GM21619 (cell line): Measurements from ENCODE around the gene PDS5B.
"Not testable (repeated sequence)": the region's sequence is repeated elsewhere in the genome, so short reads cannot be mapped to it uniquely, and the experiment has no call there.

Source experiments
- ATAC-seq: cut with Tn5 transposase; IDR thresholded peaks from one replicate; pipeline ENCODE4 v1.9.1; 2021; ENCODE audit not compliant: unreplicated experiment

The PDS5B gene, protein sequence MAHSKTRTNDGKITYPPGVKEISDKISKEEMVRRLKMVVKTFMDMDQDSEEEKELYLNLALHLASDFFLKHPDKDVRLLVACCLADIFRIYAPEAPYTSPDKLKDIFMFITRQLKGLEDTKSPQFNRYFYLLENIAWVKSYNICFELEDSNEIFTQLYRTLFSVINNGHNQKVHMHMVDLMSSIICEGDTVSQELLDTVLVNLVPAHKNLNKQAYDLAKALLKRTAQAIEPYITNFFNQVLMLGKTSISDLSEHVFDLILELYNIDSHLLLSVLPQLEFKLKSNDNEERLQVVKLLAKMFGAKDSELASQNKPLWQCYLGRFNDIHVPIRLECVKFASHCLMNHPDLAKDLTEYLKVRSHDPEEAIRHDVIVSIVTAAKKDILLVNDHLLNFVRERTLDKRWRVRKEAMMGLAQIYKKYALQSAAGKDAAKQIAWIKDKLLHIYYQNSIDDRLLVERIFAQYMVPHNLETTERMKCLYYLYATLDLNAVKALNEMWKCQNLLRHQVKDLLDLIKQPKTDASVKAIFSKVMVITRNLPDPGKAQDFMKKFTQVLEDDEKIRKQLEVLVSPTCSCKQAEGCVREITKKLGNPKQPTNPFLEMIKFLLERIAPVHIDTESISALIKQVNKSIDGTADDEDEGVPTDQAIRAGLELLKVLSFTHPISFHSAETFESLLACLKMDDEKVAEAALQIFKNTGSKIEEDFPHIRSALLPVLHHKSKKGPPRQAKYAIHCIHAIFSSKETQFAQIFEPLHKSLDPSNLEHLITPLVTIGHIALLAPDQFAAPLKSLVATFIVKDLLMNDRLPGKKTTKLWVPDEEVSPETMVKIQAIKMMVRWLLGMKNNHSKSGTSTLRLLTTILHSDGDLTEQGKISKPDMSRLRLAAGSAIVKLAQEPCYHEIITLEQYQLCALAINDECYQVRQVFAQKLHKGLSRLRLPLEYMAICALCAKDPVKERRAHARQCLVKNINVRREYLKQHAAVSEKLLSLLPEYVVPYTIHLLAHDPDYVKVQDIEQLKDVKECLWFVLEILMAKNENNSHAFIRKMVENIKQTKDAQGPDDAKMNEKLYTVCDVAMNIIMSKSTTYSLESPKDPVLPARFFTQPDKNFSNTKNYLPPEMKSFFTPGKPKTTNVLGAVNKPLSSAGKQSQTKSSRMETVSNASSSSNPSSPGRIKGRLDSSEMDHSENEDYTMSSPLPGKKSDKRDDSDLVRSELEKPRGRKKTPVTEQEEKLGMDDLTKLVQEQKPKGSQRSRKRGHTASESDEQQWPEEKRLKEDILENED (N-terminal part only)

DNA sequence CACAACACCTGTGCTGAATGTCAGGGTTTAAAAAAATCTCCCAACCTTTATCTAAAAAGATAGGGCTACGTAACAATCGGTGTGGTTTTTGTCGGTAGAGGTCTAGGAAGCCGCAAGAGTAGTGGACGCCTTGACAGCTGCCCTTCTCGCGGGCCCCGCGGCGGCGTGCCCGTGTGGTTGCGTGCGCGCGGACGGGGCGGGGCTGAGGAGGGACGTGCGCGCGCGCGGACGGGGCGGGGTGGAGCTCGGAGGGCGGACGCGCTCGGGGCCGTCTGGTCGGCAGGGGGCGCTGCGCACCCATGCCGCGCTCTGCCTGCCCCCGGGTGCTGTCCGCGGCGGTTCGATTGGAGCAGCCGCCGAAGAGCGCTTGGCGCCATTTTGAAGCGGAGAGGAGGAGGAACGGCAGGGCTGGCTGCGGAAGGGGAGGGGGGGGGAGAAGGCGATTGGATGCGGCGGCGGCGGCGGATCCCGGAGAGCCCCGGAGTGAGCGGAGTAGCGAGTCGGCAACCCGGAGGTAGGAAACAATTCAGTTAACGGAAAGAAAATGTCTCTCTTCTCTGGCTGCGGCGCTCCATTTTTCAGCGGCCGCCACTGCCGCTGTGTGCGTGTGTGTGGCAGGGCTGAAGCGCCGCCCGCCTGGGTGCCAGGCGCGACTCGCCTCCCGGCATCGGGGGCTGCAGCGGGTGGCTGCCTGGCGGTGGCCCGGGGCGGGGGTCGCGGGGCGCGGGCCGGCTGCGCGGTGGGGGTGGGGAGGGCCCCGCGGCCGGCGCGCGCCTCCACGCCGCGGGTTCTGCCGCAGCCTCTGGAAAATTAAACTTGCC, at the start of gene PDS5B:
Gene PDS5B, plus strand, starts transcription at position 373 of the 821 bp plus-strand sequence. CDS start 62,321 bp downstream, outside the sequence.
- ATAC-seq: peak; percentile 75

DNA sequence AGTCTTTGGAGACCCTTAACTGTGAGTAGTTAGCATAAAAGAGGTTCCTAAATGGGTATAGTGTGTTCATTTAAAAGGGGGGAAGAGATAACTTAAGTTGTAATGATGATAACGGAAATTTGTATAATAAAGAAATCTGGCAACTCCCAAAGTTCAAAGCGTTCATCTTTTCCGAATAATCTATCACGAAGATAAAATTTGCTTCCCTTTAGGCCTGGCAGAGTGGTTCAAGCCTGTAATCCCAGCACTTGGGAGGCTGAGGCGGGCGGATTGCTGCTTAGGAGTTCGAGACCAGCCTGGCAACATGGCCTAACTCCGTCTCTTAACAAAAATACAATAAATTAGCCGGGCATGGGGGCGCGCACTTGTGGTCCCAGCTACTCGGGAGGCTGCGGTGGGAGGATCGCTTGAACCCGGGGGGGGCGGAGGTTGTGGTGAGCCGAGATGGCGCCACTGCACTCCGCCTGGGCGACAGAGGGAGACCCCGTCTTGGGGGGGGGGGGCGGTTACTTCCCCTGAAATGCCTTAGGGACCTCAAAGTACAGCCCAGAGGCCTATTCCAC, 48.6 kb upstream of the PDS5B start:
- ATAC-seq: no peak

DNA sequence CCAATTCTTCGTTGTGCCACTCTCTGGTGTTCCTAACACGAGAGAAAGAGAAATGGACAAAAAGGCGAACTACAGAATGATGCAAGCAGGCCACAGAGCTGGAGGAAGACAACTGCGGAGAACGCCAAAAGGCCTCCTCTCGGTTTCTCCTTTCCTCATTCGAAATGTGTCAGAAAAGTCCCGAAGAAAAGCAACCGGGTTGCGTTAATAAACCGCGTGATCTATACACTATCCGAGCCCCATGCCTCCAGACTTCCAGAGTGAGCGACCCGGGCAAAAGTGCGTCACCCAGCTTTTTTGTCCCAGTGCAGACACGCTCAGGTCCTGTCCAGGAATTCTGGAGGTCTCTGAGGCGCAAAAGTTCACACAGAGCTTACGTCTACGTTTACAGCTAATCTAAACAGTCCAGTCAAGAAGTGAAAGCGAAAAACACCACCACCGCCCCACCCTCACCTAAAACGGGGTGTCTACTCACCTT, 48.1 kb upstream of the PDS5B start:
- peak; percentile 68 for ATAC-seq

DNA sequence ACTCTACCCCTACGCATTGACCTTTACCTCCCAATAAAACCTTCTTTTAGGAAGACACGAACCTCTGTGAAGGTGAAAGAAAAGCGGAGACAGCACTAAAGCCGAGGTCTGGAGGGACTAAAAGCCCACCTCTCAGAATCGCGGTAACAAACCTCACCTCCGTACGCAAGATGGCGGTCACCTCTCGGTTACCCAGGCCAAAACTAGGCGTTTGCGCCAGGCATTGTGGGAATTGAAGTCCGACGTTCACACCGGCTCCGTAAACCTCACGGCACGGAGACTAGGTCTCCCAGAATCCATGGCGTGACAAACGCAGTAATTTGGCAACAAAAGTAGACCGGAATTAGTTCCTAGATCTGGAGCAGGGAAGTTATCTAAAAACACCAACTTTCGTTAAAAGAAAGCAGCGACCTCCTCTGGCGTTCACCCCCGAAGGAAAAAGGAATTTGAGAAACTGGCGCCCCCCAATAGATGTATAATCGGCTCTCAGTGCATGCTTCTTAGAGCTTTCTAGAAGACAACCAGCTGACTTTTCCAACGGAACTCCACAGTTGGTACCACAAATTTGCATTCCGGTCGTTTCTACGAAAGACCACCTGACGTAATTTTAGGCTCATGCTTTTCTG, 47.5 kb upstream of the PDS5B start, which contains the start of gene N4BP2L2:
Gene N4BP2L2, minus strand, starts transcription at position 175 of the 626 bp plus-strand sequence. CDS start 1,768 bp downstream, outside the sequence.
- ATAC-seq: peak; percentile 96

DNA sequence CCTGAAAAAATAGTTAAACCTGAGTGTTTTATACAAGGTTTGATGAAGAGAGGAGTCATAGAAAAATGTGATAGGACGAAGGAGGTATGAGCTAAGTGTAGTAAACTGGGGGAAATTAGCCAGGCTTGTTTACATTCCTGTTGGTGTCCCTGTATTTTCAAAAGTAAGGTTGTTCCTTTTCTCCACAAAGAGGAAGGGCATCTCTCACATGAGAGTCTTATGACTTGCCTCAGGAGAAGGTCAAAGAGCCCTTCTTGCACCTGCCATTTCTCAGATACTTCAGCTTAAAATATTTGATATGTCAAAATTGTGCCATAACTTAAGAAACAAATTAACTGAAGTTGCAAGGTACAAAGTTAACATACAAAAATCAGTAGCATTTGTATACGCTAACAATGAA, 44.0 kb upstream of the PDS5B start:
- ATAC-seq: no peak

DNA sequence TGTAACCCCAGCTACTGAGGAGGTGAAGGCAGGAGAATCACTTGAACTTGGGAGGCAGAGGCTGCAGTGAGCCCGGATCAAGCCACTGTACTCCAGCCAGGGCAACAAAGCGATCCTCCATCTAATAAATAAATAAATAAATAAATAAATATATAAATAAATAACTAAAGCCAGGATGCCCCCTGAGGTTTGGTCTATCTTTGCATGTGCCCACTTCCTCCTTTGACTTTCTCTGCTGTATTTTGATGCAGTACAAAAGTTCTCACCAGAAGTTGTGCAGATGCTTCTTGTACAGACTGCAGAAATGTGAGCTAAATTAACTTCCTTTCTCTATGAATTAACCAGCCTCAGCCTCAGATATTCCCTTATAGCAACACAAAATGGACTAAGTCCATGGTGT, 41.2 kb upstream of the PDS5B start:
- ATAC-seq: no peak

DNA sequence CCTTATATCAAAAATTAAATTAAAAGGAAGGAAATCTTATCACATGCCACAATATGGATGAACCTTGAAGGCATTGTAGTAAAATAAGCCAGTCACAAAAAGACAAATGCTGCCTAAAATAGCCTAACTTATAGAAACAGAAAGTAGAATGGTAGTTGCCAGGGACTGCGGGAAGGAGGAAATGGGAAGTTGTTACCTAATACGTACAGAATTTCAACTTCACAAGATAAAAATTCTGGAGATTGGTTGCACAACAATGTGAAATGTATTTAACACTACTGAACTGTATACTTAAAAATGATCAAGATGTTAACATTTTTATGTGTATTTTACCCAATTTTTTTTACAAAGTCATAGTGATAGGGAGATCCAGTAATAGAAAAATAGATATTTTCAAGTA, 37.4 kb upstream of the PDS5B start:
- no peak for ATAC-seq

DNA sequence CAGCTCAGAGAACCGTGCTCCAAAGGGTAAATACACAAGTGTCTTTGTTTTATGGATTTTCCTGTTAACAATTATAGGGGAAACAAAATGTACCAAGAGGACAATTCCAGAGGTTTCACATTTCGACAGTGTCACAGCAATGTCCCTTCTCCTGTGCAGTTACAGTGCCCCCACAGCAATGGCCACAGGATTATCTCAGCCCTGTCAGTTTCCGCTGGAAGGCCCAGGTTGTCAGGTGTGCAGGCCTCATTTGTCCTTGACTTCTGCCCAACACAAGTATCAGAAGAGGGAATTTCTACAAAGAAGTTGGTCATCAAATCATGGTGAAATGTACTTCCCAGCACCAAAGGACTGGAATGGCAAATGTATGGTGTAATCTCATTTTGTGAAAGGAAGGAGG, 36.5 kb upstream of the PDS5B start:
- ATAC-seq: no peak

DNA sequence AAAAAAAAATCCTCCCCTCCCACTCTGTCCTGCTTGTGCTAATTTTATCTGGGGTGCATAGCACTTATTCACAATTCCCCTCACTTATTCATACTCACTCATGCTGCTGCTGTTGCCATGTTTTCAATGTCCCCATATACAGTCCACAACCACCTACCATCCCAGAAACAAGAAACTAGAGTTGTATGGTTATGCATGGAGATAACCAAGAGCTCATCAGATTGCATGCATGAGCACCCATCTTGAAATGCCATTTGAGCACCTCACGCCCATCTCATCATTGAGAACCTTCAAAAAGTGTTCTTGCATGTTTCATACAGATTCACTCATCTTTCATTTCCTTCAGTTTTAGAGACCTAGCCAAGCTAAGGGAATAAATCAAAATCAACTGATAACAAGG, 32.5 kb upstream of the PDS5B start:
- ATAC-seq: no peak

DNA sequence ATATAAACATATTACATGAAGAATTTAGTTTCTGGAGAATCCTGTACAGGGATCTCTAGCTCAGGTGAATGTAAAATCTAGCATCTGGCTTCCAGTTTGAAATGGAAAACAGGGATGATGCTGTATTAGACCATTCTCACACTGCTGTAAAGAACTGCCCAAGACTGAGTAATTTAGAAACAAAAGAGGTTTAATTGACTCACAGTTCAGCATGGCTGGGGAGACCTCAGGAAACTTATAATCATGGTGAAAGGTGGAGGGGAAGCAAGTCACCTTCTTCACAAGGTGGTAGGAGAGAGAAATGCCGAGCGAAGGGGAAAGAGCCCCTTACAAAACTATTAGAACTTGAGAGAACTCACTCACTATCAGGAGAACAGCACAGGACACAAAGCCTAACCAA, 30.6 kb upstream of the PDS5B start:
- ATAC-seq: no peak

DNA sequence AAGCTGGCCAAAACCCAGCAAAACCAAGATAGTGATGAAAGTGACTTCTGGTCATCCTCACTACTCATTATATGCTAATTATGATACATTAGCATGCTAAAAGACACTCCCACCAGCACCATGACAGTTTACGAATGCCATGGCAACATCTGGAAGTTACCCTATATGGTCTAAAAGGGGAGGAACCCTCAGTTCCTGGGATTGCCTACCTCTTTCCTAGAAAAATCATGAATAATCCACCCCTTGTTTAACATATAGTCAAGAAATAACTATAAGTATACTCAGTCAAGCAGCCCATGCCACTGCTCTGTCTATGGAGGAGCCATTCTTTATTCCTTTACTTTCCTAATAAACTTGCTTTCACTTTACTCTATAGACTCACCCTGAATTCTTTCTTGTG, 25.4 kb upstream of the PDS5B start:
- not testable (repeated sequence) for ATAC-seq

DNA sequence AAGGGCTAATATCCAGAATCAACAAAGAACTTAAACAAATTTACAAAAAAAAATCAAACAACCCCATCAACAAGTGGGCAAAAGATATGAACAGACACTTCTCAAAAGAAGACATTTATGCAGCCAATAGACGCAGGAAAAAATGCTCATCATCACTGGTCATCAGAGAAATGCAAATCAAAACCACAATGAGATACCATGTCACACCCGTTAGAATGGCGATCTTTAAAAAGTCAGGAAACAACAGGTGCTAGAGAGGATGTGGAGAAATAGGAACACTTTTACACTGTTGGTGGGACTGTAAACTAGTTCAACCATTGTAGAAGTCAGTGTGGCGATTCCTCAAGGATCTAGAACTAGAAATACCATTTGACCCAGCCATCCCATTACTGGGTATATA, 10.6 kb upstream of the PDS5B start:
- ATAC-seq: not testable (repeated sequence)

DNA sequence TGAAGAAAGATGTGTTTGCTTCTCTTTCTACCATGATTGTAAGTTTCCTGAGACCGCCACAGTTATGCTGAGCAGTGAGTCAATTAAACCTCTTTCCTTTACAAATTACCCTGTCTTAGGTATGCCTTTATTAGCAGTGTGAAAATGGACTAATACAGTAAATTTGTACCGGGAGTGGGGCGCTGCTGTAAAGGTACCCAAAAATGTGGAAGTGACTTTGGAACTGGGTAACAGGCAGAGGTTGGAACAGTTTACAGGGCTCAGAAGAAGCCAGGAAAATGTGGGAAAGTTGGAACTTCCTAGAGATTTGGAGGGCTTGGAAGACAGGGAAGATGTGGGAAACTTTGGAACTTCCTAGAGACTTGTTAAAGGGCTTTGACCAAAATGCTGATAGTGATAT, 9.2 kb upstream of the PDS5B start:
- no peak for ATAC-seq

DNA sequence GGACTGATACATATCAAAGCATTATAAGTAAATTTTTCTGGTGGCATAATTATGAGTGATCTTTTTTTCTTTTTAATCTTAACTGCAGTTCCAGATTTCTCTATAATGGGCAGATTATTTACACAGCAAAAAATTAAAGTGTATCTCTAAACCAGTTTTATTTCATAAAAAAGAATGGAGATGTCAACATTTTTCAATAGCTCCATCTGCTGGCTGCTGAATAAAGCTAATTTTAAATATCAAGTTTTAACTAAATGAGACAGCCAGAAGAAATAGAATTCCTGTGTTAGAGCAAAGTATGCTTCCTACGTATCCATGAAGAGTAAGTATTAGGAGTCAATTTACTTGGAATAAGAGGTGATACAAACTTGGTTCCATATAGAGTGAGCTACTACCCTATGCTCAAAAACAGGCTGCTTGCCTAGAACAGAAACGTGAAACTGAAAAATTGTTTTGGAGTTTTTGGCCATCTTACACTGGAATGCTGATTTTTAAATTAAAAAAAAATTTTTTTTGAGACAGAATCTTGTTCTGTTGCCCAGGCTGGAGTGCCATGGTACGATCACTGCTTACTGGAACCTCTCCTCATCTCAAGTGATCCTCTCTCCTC, 5.0 kb upstream of the PDS5B start:
- no peak for ATAC-seq

DNA sequence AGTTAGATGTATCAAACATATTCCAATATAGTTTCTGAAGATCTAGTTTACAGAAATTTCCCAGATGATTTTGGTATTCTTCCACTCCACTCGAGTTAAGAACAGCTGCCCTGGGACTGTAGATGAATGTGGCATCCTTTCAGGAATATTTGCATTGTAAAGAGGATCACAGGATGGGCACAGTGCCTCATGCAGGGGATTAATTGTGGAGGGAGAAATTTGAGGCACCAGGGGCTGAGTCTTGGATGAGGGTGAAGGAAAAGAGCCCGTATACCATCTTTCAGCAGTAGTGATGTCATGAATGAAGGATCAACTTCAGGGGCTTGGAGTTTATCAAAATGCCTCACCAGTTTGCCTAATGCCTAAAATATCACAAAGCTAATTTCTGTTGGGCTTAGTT, 4.0 kb upstream of the PDS5B start:
- no peak for ATAC-seq

DNA sequence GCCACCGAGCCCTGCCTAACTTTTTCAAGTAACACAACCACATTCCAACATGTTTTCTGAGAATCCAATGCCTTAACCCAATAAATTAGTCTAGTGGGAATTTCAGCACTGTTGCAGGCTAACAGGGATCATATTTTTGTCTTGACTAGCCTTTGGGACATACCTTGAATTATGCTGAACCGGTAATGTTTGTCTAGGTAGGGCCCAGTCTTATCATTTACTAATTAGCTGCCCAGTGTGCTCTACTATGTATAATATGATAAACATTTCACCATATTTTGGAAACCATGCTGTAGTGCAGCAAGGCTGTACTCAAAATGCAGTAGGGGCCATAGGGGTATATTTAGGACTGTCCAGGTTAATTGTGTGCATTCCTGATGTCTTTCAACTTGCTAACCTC, 3.3 kb upstream of the PDS5B start:
- no peak for ATAC-seq

DNA sequence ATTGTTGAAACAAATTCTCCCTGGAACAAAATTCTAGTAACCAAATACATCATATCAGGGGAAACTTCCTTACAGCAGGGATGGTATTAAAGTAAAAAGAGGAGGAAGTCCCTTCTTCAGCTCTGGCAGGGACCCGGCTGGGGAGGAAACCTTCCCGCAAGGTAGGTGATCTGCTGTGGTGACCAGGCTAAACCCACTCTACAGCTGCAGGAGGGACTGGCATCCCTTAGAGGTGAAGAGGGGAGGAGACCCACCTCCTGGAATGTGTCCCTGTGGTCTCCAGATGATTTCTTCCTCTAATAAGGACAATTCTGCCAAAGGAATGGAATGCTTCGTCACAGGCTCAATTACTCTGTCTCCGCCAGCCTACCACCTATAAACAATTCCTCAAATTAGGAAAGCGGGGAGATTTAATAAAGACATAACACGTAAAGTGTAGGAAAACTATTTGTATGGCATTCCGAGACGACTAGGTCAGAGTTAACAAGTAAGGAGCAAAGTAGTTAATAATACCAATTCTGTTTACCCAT, 637 bp upstream of the PDS5B start:
- no peak for ATAC-seq

DNA sequence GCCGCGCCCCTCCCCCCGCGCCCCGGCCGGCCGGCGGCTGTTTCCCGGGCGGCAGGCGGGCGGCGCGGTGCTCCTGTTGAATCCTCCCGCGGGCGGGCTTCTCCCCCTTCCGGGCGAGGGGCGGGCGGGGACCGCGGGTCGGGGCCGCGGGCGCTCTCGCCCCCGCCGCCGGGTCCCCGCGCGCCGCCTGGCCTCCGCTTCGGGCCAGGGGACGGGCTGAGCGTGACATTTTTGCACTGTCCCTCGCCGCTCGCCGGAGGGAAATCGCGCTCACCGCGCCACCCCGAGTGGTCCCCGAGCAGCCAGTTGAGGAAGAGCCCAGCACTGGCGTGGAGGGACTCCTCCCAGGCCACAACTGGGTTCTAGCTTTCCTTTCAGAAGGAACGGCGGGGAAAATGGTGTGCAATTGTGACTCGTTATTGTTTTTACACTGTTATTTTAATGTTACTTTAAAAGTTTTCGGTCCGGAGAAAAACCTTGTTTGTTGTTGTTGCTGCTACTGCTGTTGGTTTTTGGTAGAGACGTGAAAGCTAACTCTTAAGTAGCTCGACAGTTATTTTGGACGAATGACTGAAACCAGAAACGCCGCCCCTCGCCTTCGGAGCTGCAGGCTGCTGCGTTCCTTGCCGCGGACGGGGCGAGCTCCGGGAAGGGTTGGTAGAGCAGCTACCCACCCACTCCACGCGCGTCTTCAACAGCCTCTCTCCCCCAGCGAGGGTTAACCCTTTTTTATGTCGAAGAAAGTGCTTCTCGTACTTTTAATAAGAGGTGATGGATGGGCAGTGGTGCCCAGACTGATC, 959 bp downstream of the PDS5B start:
- peak; percentile 34 for ATAC-seq
